ENCODE measurements around the gene YIPF2.

The YIPF2 gene

GRCh38 chr19:10889880-10890279 lies 38.6 kb downstream of the YIPF2 start:
- Histone ChIP-seq H3K4me2 (ENCODE audit: low read length) (no peak overlapping the region), H3K79me2 (ENCODE audit: low read length) (peaks cover 78% of the 10 kb centered on the region), H3K4me1 (ENCODE audit: low read length) (peaks cover 16% of the 10 kb centered on the region), H3K36me3 (replicated peaks; ENCODE audit: low read depth, low read length) (no peaks in the 10 kb centered on the region), H3K27ac (ENCODE audit: low read length) (no peak overlapping the region), H4K20me1 (ENCODE audit: insufficient read depth, low read length) (peaks cover 73% of the 10 kb centered on the region), H3K9me3 (ENCODE audit: insufficient read depth, low read length) (no peaks in the 10 kb centered on the region), H2AFZ (ENCODE audit: low read depth, low read length) (no peak overlapping the region), H3K4me3 (ENCODE audit: low read length) (no peak overlapping the region), H3K9ac (ENCODE audit: low read length) (no peak overlapping the region), H3K27me3 (ENCODE audit: low read depth, low read length) (no peaks in the 10 kb centered on the region)
- no peak for TF ChIP-seq CTCF (IDR thresholded peaks at IDR 0.05; ENCODE audit: low read depth, low read length)
- no peak for TF ChIP-seq EZH2phosphoT487 (IDR thresholded peaks at IDR 0.05; ENCODE audit: low read depth)

- H3K27me3 ChIP-seq (ENCODE audit: low read depth, low read length), result no peaks in the 10 kb centered on the region
- H3K79me2 ChIP-seq (ENCODE audit: low read length), result peaks cover 77% of the 10 kb centered on the region
- TF ChIP-seq EZH2phosphoT487 (IDR thresholded peaks at IDR 0.05; ENCODE audit: low read depth), result no peak
- no peak for TF ChIP-seq CTCF (IDR thresholded peaks at IDR 0.05; ENCODE audit: low read depth, low read length)
- peaks cover 16% of the 10 kb centered on the region for H3K4me1 ChIP-seq (ENCODE audit: low read length)
- H3K36me3 ChIP-seq (replicated peaks; ENCODE audit: low read depth, low read length), result peaks cover under 1% of the 10 kb centered on the region
- no peak overlapping the region for H3K27ac ChIP-seq (ENCODE audit: low read length)
- no peak overlapping the region for H2AFZ ChIP-seq (ENCODE audit: low read depth, low read length)
- H3K9ac ChIP-seq (ENCODE audit: low read length), result no peak overlapping the region
- peak overlapping the region; percentile 23 for H3K4me2 ChIP-seq (ENCODE audit: low read length)
- H3K9me3 ChIP-seq (ENCODE audit: insufficient read depth, low read length), result no peaks in the 10 kb centered on the region
- peaks cover 68% of the 10 kb centered on the region for H4K20me1 ChIP-seq (ENCODE audit: insufficient read depth, low read length)
- no peak overlapping the region for H3K4me3 ChIP-seq (ENCODE audit: low read length)
Observed at GRCh38 chr19:10888421-10888866, 40.0 kb downstream of the YIPF2 start.

GRCh38 chr19:10887616-10888367 lies 40.6 kb downstream of the YIPF2 start:
- Histone ChIP-seq H3K79me2 (ENCODE audit: low read length) (peaks cover 82% of the 10 kb centered on the region), H3K27ac (ENCODE audit: low read length) (no peak overlapping the region), H3K4me2 (ENCODE audit: low read length) (peak overlapping the region; percentile 23), H3K4me1 (ENCODE audit: low read length) (peaks cover 16% of the 10 kb centered on the region), H3K9me3 (ENCODE audit: insufficient read depth, low read length) (no peaks in the 10 kb centered on the region), H3K4me3 (ENCODE audit: low read length) (no peak overlapping the region), H4K20me1 (ENCODE audit: insufficient read depth, low read length) (peaks cover 72% of the 10 kb centered on the region), H2AFZ (ENCODE audit: low read depth, low read length) (no peak overlapping the region), H3K9ac (ENCODE audit: low read length) (no peak overlapping the region), H3K36me3 (replicated peaks; ENCODE audit: low read depth, low read length) (peaks cover 5% of the 10 kb centered on the region), H3K27me3 (ENCODE audit: low read depth, low read length) (no peaks in the 10 kb centered on the region)
- TF ChIP-seq CTCF (IDR thresholded peaks at IDR 0.05; ENCODE audit: low read depth, low read length), result no peak
- no peak for TF ChIP-seq EZH2phosphoT487 (IDR thresholded peaks at IDR 0.05; ENCODE audit: low read depth)

- H2AFZ ChIP-seq (ENCODE audit: low read depth, low read length), result no peak overlapping the region
- H3K36me3 ChIP-seq (replicated peaks; ENCODE audit: low read depth, low read length), result peaks cover 8% of the 10 kb centered on the region
- no peak overlapping the region for H3K4me3 ChIP-seq (ENCODE audit: low read length)
- H3K9ac ChIP-seq (ENCODE audit: low read length), result no peak overlapping the region
- TF ChIP-seq EZH2phosphoT487 (IDR thresholded peaks at IDR 0.05; ENCODE audit: low read depth), result no peak
- no peak for TF ChIP-seq CTCF (IDR thresholded peaks at IDR 0.05; ENCODE audit: low read depth, low read length)
- peaks cover 16% of the 10 kb centered on the region for H3K4me1 ChIP-seq (ENCODE audit: low read length)
- H3K79me2 ChIP-seq (ENCODE audit: low read length), result peaks cover 82% of the 10 kb centered on the region
- H3K27me3 ChIP-seq (ENCODE audit: low read depth, low read length), result no peaks in the 10 kb centered on the region
- H3K4me2 ChIP-seq (ENCODE audit: low read length), result no peak overlapping the region
- peaks cover 67% of the 10 kb centered on the region for H4K20me1 ChIP-seq (ENCODE audit: insufficient read depth, low read length)
- H3K27ac ChIP-seq (ENCODE audit: low read length), result no peak overlapping the region
- H3K9me3 ChIP-seq (ENCODE audit: insufficient read depth, low read length), result no peaks in the 10 kb centered on the region
Observed at GRCh38 chr19:10885201-10886169, 43.0 kb downstream of the YIPF2 start.

Measured in OCI-LY3 (cell line).